Amniotic stem cell (primary cell): Measurements from ENCODE around the gene MAF.

Source experiments
- DNase-seq: peaks from one replicate; lab custom pipeline; 2025; lab: John Stamatoyannopoulos, UW

MAF gene

DNA sequence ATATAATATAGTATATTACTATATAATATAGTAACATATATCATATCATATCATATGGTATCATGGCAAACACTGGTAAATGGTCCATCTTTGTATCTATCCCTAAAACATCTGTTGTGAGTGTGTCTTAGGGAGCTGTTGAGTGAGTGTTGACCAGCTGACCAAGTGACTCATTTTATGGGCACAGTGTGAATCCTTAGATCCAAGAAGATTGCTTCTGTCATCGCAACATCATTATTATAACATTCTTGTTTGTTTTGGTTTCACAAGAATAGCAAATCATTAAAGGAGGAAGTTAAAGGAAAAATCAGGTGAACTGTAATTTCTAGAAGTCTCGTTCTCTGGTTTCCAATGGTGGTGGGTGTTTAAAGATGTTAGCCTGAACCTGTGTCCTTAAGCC is 11.7 kb upstream of the MAF start:
- no peak for DNase-seq

- no peak for DNase-seq
Observed at GRCh38 chr16:79610771-79611170, 10.2 kb upstream of the MAF start.

- no peak for DNase-seq
Observed at GRCh38 chr16:79609861-79610260, 9.3 kb upstream of the MAF start.

GRCh38 chr16:79608976-79609375 is 8.4 kb upstream of the MAF start:
- no peak for DNase-seq

DNA sequence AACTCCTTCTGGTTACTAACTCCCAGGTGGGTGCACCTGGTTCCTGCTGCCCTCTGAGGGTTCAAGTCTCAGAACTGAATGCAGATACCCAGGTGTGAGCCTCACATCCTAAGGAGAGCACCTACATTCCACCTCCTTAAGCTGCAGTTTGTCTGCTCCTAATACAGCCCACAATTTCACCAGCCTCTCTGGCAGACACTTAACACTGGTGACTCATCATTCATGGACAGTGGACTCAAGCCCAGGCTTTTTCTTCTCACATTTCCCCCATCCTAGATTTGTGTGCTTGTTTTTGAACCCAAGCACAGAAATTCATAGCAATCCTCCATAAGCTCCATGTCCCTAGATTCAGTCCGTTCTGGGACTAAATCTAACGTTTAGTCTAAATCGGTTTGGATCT is 7.0 kb upstream of the MAF start:
- DNase-seq: no peak

DNA sequence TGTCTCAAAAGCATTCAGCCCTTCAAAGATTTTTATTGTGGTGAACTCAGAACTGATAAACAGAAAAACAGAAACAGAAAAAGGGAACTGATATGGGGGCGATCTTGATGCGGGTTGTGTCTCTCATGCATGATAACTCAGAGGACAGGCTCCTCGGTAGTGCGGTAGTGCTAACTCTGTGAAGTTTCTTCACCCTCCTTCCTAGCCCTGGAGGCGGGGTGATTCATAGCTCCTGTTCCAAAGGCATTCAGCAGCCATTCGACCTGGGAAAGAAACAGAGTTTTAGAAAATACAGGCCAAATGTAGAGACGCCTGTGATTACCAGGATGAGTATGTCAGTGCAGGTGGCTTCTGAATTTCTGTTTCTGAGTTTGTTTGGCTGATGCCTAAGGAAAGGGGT is 5.5 kb upstream of the MAF start:
- DNase-seq: no peak

DNA sequence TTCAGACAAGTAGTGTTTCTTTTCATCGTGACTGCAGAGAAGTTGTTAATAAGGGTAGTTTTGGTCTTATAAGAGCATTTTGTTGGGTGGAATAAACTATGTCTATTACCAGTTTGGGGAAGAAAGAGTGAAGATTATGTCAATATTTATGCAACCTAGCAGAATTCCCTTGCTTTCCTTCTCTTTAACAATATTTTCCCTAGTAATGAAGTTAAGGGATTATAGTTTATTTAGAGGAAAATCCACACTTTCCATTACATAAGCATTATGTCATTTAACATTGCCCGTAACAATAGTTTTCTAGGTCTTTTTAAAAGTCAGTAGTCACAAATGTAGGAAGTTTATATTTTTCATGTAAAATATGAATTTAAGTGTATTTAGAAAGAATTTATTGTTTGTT is 2.5 kb upstream of the MAF start:
- no peak for DNase-seq

DNA sequence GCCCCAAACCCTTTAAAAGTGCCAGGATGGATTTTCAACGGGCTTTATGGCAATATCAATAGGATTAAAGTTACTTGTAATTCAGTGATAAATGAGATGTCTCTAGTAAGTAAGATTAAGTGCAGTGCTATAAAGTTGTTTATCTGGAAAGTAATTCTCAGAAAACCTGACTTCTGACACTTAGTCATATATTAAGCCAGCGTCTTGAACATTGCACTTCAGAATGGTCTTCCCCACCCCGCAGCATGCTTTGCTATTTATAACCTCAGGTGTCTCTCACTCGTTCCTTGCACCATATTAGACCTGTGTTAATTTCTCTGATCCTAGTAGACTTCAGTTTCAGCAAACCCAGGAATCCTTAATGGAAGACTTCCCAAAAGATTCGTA is 2.1 kb upstream of the MAF start:
- no peak for DNase-seq

DNA sequence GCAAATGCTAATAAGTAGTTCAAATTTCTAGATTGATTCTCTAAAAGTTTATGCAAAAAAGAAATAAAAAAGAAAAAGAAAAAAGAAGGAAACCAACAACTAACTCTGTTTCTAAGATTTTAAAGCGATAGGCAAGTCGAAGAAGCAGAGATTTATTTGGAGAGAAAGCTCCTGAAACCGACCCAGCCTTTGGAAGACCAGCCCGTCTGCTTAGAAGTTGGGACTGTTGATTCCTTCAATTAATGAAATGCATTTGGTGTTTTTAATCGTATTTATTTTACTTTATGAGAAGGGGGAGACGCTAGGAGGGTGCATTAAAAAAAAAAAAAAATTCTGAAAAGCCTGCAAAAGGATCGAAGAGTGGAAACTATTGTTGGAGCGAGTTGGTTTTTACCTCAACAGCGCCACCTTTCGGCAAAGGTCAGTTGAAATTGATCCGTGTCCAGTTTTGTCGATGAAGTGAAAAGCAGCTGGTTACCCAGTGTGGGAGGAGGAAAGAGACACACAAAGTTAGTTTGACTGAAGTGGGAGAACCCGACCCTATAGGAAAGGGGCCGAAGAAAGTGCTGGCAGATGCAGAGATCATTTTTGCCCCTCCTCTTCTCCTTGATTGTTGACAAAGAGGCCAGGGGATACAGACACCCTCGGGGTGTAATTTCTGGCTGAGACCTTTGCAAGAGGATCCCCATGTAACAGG is 1.5 kb upstream of the MAF start:
- no peak for DNase-seq

DNA sequence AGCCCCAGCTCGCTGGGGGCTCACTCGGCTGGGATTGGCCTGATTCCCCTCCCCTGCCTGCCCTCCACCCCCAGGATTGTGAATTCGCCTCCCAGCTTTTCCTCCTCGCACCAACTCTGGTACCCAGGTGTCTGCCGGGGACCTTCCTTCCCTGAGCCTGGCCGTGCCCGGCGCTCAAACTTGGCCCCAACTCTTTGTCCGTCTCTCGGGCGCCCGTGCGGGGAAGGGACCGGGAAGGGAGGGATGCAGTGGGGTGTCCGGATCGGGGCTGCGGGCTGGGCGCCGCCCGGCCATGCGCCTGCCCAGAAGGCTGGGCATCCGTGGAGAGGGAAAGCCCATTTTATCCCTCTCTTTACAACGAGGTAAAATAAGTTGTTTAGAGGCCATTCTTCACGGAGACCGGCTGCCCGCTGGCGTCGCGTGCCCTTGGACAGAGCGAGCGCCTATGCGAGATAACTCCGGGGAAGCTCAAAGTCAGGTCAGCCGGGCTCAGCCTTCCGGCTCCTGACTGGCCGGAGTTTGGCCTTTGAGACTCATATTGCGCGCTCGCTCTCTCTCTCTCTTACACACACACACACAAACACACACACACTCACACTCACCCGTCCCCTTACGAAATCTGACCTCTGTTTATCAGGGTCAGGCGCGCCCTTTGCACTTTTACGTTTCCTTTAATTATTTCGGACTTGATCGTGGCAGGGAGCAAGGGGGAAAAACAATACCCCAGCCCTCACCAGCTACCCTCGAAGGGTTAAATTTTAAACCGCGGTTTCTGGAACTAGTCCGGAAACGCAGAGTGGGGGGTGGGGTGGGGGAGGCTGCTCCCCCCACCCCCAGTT is 774 bp upstream of the MAF start:
- DNase-seq: no peak

DNA sequence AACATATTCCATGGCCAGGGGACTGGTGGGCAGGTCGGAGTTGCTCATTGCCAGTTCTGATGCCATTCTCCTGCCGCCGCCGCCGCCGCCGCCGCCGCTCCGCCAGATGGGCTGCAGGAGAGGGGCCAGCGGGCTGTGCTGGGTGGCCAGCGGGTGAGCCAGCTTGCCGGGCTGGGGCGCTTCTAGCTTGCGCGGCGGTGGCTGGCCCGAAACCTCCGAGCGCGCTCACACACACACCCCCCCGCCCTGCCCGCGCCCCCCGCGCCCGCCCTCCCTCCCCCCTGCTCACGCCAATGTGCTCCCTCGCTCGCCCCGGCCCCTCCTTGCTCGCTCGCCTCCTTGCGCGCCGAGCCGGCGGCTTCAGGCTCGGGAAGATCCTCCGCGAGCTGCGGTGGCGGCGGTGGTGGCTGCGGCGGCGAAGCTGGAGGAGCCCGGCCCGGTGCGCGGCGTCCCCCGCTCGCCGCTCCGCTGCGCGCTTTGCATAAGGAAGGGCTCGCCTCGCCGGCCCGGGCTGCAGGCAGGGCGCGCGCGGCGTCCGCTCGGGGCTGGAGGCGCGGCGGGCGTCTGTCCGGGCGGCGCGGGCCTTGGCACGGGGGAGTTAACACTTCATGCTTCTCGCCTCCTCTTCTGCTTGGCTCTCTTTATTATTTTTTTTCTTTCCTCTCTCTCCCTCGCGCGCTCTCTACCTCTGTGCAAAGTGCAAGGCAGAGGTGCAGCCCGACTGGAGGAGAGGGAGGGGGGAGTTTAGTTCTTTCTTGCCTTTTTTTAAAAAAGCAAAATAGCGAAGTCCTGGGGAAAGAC is 500 bp downstream of the MAF start:
- DNase-seq: no peak

- no peak for DNase-seq
Observed at GRCh38 chr16:79599256-79599836, 1.2 kb downstream of the MAF start.

DNA sequence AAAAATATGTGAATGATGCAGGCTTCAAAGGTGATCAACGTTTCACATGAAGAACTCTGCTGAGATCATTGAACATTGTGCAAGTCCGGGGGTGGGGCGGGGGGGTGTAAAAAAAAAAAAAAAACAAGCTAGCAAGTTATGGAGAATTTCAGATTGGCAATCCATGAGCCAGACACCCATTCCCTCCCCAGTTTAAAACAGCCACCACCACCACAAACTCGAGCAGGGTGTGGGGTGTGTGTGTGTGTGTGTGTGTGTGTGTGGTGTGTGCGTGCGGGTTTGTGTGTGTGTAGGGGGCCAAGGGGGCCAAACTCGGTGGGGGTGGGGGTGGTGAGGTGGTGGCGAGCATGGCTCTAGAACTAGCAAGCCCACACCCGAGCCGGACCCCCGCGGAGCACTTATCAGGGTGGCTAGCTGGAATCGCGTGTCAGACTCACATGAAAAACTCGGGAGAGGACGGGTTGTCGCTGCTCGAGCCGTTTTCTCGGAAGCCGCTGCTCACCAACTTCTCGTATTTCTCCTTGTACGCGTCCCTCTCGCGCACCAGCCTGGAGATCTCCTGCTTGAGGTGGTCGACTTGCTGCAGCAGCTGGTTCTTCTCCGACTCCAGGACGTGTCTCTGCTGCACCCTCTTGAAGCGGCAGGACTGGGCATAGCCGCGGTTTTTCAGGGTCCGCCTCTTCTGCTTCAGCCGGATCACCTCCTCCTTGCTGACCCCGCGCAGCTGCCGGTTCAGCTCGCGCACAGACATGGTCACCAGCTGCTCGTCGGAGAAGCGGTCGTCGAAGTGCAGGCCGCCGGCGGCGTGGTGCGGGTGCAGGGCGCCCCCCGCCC is 2.0 kb downstream of the MAF start:
- no peak for DNase-seq

GRCh38 chr16:79598063-79598347 is 2.5 kb downstream of the MAF start:
- no peak for DNase-seq

DNA sequence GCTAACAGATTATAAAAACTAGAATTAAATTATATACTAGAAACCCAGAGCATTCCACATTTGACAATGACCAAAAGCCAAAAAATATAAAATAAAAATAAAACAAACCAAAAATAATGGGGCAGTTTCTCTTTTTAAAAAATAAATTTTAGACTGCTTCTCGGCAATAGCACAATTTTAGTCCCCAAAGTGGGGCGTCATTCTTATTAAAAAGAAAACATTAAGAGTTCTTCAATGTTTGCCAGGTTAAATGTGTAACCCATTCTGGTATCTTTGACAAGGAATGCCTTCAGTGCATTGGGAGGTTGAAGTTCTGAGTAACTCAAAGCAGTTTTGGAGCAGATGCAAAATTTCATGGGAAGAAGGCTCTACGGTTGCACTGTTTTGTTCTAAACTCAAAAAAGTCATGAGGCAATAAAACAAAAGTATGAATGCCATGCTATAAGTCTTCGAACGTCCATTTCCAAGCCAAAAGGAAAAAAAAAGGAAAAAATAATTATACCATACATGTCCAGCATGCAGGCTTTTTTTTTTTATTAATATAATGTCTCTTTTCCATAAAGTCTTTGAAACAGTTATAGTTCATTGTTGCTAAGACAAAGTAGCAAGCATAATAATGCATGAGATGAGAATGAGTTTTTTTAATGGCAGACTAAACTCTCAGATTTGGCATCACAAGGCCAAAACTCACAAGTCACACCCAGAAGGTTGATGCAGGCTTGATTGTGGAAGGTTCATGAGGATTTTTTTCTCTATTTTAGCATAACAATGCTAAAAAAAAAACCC is 3.1 kb downstream of the MAF start:
- no peak for DNase-seq

GRCh38 chr16:79595931-79596450 is 4.5 kb downstream of the MAF start:
- no peak for DNase-seq

- DNase-seq: no peak
Observed at GRCh38 chr16:79595231-79595641, 5.3 kb downstream of the MAF start.

GRCh38 chr16:79593754-79594153 is 6.8 kb downstream of the MAF start:
- no peak for DNase-seq

GRCh38 chr16:79593074-79593531 is 7.4 kb downstream of the MAF start:
- DNase-seq: no peak

GRCh38 chr16:79592186-79592585 is 8.4 kb downstream of the MAF start:
- DNase-seq: no peak
